Stimulated activated naive CD8-positive, alpha-beta T cell treated with anti-CD3 and anti-CD28 coated beads, Interleukin-15, Interleukin-2, amounts not matched to agents 100 U/mL and 50 U/mL, for 24 hours (primary cell): ENCODE measurements around the gene IQCF2.
"Not testable (repeated sequence)": the region's sequence is repeated elsewhere in the genome, so short reads cannot be mapped to it uniquely, and the experiment has no call there.

Experiments used
- ATAC-seq: fragments of 150-1000 bp; cut with Tn5 transposase; one replicate; pipeline ENCODE4 v1.10.0; 2021
- DNase-seq: peaks from one replicate; pipeline ENCODE4 v3.0.0; 2021

IQCF2 gene

GRCh38 chr3:51860703-51861665, at the start of gene IQCF2:
IQCF2 (plus strand) TSS chr3:51861615; CDS start chr3:51861667, 52 bp downstream.
- no peak for DNase-seq
- no peak for ATAC-seq

- ATAC-seq (no peak), DNase-seq (no peak)
These were observed 47.9 kb upstream of the IQCF2 start for GRCh38 chr3:51813539-51813938.

- ATAC-seq (no peak), DNase-seq (no peak)
These were observed 47.4 kb upstream of the IQCF2 start for GRCh38 chr3:51814034-51814433.

GRCh38 chr3:51815614-51816013, 45.8 kb upstream of the IQCF2 start:
- DNase-seq, result no peak
- ATAC-seq, result no peak

GRCh38 chr3:51816723-51817122, 44.7 kb upstream of the IQCF2 start:
- ATAC-seq (no peak), DNase-seq (no peak)

GRCh38 chr3:51817375-51817774, 44.0 kb upstream of the IQCF2 start:
- ATAC-seq, result no peak
- DNase-seq, result no peak

- ATAC-seq (no peak), DNase-seq (no peak)
These were observed 42.3 kb upstream of the IQCF2 start for GRCh38 chr3:51819151-51819550.

- peak; percentile 32 for ATAC-seq
- DNase-seq, result peak; percentile 30
These were observed 41.6 kb upstream of the IQCF2 start for GRCh38 chr3:51819709-51820406.

GRCh38 chr3:51828297-51828696, 33.1 kb upstream of the IQCF2 start:
- DNase-seq, result no peak

GRCh38 chr3:51830345-51830744, 31.1 kb upstream of the IQCF2 start:
- ATAC-seq (no peak), DNase-seq (no peak)

More at GRCh38 chr3:51828297-51828696, 33.1 kb upstream of the IQCF2 start:
- no peak for ATAC-seq

- DNase-seq, result no peak
- no peak for ATAC-seq
These were observed 30.5 kb upstream of the IQCF2 start for GRCh38 chr3:51830836-51831385.

- DNase-seq (no peak), ATAC-seq (no peak)
These were observed 24.8 kb upstream of the IQCF2 start for GRCh38 chr3:51836606-51837005.

- ATAC-seq (no peak), DNase-seq (no peak)
These were observed 16.3 kb upstream of the IQCF2 start for GRCh38 chr3:51845129-51845528.

- DNase-seq, ATAC-seq: not testable (repeated sequence)
These were observed 6.0 kb upstream of the IQCF2 start for GRCh38 chr3:51855411-51855810.

GRCh38 chr3:51862886-51863285, 1.5 kb downstream of the IQCF2 start:
- no peak for DNase-seq
- no peak for ATAC-seq

GRCh38 chr3:51868896-51869295, 7.5 kb downstream of the IQCF2 start:
- DNase-seq, ATAC-seq: not testable (repeated sequence)

GRCh38 chr3:51869304-51869703, 7.9 kb downstream of the IQCF2 start:
- no peak for DNase-seq
- ATAC-seq, result no peak

- no peak for ATAC-seq
- no peak for DNase-seq
These were observed 11.9 kb downstream of the IQCF2 start for GRCh38 chr3:51873253-51873766.

- no peak for ATAC-seq
- DNase-seq, result no peak
These were observed 12.5 kb downstream of the IQCF2 start for GRCh38 chr3:51873876-51874275.

- ATAC-seq (no peak), DNase-seq (no peak)
These were observed 13.0 kb downstream of the IQCF2 start for GRCh38 chr3:51874411-51874810.

- DNase-seq (no peak), ATAC-seq (no peak)
These were observed 13.5 kb downstream of the IQCF2 start for GRCh38 chr3:51874889-51875288.

- DNase-seq (no peak), ATAC-seq (no peak)
These were observed 14.1 kb downstream of the IQCF2 start, which contains the start of gene IQCF5 for GRCh38 chr3:51875501-51875900. IQCF5 (minus strand) TSS chr3:51875601; CDS start chr3:51875531, 70 bp downstream.

- DNase-seq (no peak), ATAC-seq (no peak)
These were observed 14.8 kb downstream of the IQCF2 start for GRCh38 chr3:51876186-51876585.
